M059J (cell line): ENCODE results near the gene RETREG2. TPM values are rescaled to one million over a fixed set of nuclear protein-coding genes. Genes with fewer than 3 reads are reported as not detected.

Experiments used
- DNase-seq: peaks from one replicate; pipeline ENCODE4 v3.0.0-alpha.2; 2012; ENCODE audit warnings: low read depth
- total RNA-seq: library from RNA; depleted of rRNA; stranded (reverse); fragments of >200 nt; shearing (Covaris generic); gene quantifications from 2 replicates; pipeline ENCODE4 v1.2.3, GENCODE V29; 2014

The RETREG2 gene
- total RNA-seq, 1 experiment from 2014 or later = 54.9 TPM

- no peak for DNase-seq
Observed at GRCh38 chr2:219214141-219214540, 36.1 kb downstream of the RETREG2 start.

GRCh38 chr2:219214786-219215185 is 36.7 kb downstream of the RETREG2 start:
- DNase-seq = no peak

- no peak for DNase-seq
Observed at GRCh38 chr2:219215871-219216534, 37.9 kb downstream of the RETREG2 start.

DNA sequence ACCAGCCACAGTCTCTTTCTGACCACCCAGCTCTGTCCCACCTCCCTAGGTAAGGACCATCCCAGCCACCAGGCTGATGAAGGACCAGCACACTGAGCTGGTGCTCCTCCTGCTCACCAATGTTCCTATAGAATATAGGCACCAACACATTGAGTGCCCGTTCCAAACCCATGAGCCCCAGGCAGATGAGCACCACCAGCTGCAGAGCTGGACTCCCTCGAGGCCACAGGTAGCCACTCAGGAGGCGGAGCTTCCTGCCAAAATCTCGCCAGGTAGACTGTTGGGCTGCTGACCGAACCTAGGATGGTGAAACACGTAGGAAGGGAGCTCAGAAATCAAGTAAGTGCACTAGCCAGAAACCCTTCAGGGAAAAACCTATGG is 38.5 kb downstream of the RETREG2 start:
- no peak for DNase-seq

- peak; percentile 82 for DNase-seq
Observed at GRCh38 chr2:219218217-219218731, 40.2 kb downstream of the RETREG2 start.

DNA sequence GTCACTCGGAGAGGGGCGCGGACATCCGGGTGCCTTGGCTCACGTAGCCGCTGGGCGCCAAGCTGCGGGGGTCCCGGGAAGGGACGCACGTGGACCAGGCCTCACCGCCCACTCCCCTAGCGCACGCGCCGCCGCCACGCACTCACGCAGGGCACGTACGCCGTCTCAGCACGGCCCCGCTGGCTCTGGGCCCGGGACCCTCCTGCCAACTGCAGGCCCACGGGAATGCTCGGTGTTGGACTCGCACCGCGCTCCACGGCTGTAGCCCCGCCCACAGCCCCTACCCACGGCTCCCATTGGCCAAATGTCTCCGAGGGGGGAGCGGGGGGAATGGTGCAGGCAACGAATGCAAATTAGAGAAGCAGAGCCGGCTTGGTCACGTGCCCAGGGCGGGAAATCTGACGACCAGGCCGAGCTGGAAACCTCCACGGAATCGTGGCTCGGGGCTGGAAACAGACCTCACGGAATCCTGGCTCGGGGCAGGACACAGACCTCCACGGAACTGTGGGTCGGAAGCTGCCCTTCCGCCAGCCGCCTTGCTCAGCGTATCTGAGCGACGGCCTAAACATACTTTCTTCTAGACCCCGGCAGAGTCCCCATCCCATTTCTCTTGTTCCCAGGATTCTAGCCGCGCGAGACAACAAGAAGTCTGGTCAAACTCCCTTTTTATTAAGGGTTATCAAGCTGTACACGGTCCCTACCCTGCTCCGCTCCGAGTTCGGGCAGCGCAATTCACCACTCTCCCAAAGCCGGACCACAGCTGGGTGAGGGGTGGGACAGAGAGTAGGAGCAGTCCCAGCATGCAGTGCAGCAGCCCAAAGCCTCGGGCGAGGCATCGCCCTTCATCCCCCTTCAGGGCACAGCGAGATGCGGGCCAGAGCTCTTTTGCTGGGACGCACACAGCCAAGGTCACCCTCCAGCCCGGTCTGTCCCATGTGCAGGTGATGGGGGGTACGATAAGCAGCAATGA is 40.9 kb downstream of the RETREG2 start, which contains the start of gene ABCB6:
Gene ABCB6 (minus strand): TSS at position 227 of the 970 bp plus-strand sequence. CDS start 285 bp downstream, outside the sequence.
- peak; percentile 91 for DNase-seq

DNA sequence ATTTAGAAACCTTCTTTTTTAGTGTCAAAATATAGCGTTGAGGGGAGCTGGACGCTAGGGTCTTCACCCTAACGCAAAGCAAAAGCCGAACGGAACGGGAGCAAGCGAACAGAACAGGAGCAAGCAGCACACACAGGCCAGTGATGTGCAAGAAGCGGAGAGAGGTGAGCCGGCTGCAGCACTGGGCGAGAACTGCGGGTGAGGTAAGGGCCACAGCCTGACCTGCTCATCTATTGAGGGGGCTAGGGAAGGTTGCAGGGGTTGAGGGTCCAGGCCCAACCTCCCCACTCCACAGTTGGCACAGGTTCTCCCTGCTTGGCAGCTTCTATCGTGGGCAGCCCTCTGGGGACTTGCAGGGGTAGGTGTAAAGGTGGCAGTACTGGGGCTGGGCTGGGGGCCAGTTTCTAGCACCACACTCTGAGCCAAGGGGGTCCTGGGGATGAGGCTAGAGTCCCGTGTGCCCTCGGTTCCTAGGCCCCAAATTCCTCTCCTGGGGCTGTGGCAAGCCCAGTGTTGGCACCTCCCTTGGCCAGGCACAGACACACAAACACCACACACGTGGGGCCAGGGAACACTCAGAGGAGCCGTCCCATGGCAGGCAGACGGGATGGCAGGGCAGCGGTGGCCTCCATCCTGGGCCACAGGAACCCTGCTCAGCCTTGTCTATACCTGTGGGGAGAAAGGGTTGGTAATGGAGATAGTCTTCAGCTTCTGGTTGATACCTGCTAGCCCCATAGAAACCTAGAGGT is 41.9 kb downstream of the RETREG2 start:
- no peak for DNase-seq

- DNase-seq = no peak
Observed at GRCh38 chr2:219220652-219221402, 42.8 kb downstream of the RETREG2 start.

- DNase-seq = no peak
Observed at GRCh38 chr2:219221957-219222518, 44.0 kb downstream of the RETREG2 start.

GRCh38 chr2:219223831-219224610 is 45.9 kb downstream of the RETREG2 start:
- no peak for DNase-seq

DNA sequence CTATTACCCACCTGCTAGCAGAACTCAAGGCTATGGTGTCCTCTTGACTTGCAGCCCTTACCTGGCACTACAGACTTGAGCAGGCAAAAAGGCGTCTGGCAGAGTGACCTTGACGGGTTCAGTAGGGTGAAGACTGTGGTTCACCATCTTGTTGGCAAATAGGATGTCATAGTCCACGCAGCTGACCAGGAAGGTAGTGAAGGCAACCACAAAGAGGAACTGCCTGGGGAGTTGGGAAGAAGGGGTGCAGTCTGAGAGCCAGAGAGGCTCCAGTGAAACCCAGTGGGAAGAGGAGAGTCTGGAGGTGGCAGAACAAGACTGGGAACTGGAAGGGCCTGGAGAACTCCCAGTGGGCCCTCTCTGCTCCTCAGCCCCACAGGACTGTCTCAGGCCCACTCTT is 47.3 kb downstream of the RETREG2 start:
- no peak for DNase-seq

DNA sequence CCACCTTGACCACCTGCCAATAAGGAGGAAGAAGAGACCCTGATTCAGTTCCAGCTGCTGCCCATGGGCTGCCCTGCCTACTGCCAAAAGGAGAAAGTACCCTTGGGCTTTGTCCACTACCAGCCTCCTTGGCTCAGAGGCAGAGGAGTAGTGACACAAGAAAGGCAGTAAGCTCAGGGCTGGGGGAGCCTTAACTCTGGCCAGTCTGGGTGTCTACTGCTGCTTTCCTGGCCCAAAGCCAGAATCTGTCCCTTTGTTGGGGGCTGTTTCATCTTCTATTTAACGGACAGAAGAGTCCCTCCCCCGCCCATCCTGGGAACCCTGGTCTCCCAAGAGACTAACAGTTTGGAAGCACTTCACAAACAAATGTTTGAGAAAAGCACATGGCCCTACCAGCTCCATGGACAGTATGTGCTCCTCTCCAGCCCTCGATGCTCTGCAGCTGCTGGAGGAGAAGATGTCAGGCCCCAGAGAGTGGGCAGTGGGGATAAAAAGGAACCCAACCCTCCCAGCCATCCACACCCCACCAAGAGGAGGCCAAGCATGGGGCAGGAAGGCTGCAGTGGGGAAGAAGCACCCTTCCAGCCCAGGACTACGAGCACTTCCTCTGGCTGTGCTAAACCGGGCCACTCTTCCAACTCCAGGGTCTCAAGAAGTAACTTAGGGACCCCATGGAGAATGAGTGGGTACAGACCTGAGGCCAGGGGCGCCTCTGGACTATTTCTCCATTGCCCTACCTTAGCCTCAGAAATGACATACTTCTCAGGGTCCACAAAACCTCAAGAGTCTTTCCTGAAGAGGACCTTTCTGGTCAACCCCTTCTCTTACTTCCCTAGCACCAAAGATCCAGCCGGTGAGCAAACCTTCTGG is 50.2 kb downstream of the RETREG2 start:
- no peak for DNase-seq

DNA sequence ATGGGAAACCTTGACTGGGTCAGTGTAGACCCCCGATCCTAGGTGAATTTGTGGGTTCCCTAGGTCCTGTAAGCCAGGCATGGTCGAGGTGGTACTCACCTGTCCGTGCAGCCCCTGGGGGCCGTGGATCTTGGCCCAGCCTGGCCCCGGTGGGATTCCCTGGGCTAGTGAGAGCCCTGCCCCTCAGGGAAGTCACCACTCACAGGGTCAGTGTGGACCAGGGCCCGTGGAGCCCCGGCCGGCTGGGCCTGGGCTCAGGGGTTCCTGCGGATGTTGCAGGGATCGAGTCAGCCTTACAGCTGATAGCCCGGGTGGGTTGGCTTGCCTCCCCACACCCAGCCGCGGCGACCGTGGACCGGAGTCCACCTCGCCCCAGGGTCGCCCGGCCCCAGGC is 50.8 kb downstream of the RETREG2 start:
- DNase-seq = no peak

- DNase-seq = peak; percentile 99
Observed at GRCh38 chr2:219229305-219230058, 51.4 kb downstream of the RETREG2 start, which contains the start of the genes ANKZF1 and ATG9A. ANKZF1 (plus strand) TSS chr2:219229806; CDS start chr2:219230258, 452 bp downstream. ATG9A (minus strand) TSS chr2:219229636; CDS start chr2:219228024, 1,612 bp downstream.

DNA sequence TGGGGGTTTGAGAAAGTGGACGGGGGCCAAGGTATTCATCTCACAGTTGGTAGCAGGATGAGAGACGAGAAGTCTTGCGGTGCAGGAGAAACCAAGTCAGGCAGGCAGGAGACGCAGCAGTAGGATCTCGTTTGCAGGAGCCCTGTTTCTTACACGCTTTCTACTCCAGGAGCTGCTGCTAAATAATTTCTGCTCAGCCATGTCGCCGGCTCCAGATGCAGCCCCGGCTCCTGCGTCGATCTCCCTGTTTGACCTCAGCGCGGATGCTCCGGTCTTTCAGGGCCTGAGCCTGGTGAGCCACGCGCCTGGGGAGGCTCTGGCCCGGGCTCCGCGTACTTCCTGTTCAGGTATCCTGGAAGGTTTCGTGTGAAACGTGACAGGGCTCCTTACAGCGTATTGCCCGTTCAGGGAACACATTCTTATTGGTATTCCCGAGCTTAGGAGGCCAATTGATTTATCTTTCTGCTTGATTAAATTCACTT is 52.0 kb downstream of the RETREG2 start:
- DNase-seq = peak; percentile 81

DNA sequence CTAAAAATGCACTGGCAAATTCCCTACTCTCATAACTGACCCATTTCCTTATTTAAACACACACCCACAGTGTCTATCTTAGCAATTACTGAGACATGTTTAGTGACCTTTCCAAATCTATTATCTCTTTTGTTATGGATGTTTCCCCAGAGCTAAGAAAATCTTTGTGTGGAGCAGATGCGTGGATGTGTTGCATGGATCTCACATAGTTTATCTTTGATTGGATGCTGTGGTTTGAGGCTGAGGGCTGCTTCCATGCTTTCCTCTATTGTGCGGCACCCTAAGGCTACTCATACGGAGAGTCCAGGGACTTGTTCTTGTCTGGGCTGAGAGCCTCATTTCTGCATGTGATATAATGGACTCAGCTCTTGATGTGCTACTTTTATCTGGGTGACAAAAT is 56.3 kb downstream of the RETREG2 start:
- DNase-seq = no peak
